ENCODE results near the gene UBQLN3.

The UBQLN3 gene

GRCh38 chr11:5534046-5534445 is 24.3 kb upstream of the UBQLN3 start:
- H3K4me3 ChIP-seq (ENCODE audit: low read length in 2 of 2) = no peak overlapping the region
- no peaks in the 10 kb centered on the region for H3K9me3 ChIP-seq (ENCODE audit: control insufficient read depth in 2 of 2, low read length in 2 of 2)

GRCh38 chr11:5531053-5531831 is 21.5 kb upstream of the UBQLN3 start:
- Histone ChIP-seq H3K9me3 (ENCODE audit: control insufficient read depth in 2 of 2, low read length in 2 of 2) (no peaks in the 10 kb centered on the region), H3K9ac (ENCODE audit: low read depth in 1 of 2, low read length in 2 of 2) (no peak overlapping the region), H3K27ac (ENCODE audit: low read depth in 2 of 2, low read length in 2 of 2) (no peak overlapping the region), H3K4me1 (ENCODE audit: control insufficient read depth in 2 of 2, insufficient read depth in 2 of 2, low read length in 2 of 2) (no peaks in the 10 kb centered on the region), H3K27me3 (ENCODE audit: control insufficient read depth in 2 of 2, insufficient read depth in 2 of 2, low read length in 2 of 2) (no peaks in the 10 kb centered on the region), H3K36me3 (ENCODE audit: control insufficient read depth in 2 of 2, insufficient read depth in 2 of 2, low read length in 2 of 2) (no peaks in the 10 kb centered on the region), H3K4me3 (ENCODE audit: low read length in 2 of 2) (no peak overlapping the region)

More at GRCh38 chr11:5534046-5534445, 24.3 kb upstream of the UBQLN3 start:
- Histone ChIP-seq H3K27ac (ENCODE audit: low read depth in 2 of 2, low read length in 2 of 2) (no peak overlapping the region), H3K9ac (ENCODE audit: low read depth in 1 of 2, low read length in 2 of 2) (no peak overlapping the region), H3K36me3 (ENCODE audit: control insufficient read depth in 2 of 2, insufficient read depth in 2 of 2, low read length in 2 of 2) (no peaks in the 10 kb centered on the region), H3K4me1 (ENCODE audit: control insufficient read depth in 2 of 2, insufficient read depth in 2 of 2, low read length in 2 of 2) (no peaks in the 10 kb centered on the region), H3K27me3 (ENCODE audit: control insufficient read depth in 2 of 2, insufficient read depth in 2 of 2, low read length in 2 of 2) (no peaks in the 10 kb centered on the region)

- Histone ChIP-seq H3K9me3 (ENCODE audit: control insufficient read depth in 2 of 2, low read length in 2 of 2) (no peaks in the 10 kb centered on the region), H3K36me3 (ENCODE audit: control insufficient read depth in 2 of 2, insufficient read depth in 2 of 2, low read length in 2 of 2) (no peaks in the 10 kb centered on the region), H3K4me1 (ENCODE audit: control insufficient read depth in 2 of 2, insufficient read depth in 2 of 2, low read length in 2 of 2) (peaks cover 0 to 7% of the 10 kb centered on the region in 2 donors), H3K27ac (ENCODE audit: low read depth in 2 of 2, low read length in 2 of 2) (no peak overlapping the region), H3K4me3 (ENCODE audit: low read length in 2 of 2) (no peak overlapping the region), H3K27me3 (ENCODE audit: control insufficient read depth in 2 of 2, insufficient read depth in 2 of 2, low read length in 2 of 2) (no peaks in the 10 kb centered on the region), H3K9ac (ENCODE audit: low read depth in 1 of 2, low read length in 2 of 2) (no peak overlapping the region)
Observed at GRCh38 chr11:5528495-5528894, 18.7 kb upstream of the UBQLN3 start.

- Histone ChIP-seq H3K9ac (ENCODE audit: low read depth in 1 of 2, low read length in 2 of 2) (no peak overlapping the region), H3K27ac (ENCODE audit: low read depth in 2 of 2, low read length in 2 of 2) (no peak overlapping the region), H3K27me3 (ENCODE audit: control insufficient read depth in 2 of 2, insufficient read depth in 2 of 2, low read length in 2 of 2) (no peaks in the 10 kb centered on the region), H3K36me3 (ENCODE audit: control insufficient read depth in 2 of 2, insufficient read depth in 2 of 2, low read length in 2 of 2) (no peaks in the 10 kb centered on the region), H3K4me3 (ENCODE audit: low read length in 2 of 2) (no peak overlapping the region), H3K4me1 (ENCODE audit: control insufficient read depth in 2 of 2, insufficient read depth in 2 of 2, low read length in 2 of 2) (peaks cover 0 to 7% of the 10 kb centered on the region in 2 donors), H3K9me3 (ENCODE audit: control insufficient read depth in 2 of 2, low read length in 2 of 2) (no peaks in the 10 kb centered on the region)
Observed at GRCh38 chr11:5527716-5528115, 18.0 kb upstream of the UBQLN3 start.

- Histone ChIP-seq H3K27me3 (ENCODE audit: control insufficient read depth in 2 of 2, insufficient read depth in 2 of 2, low read length in 2 of 2) (no peaks in the 10 kb centered on the region), H3K27ac (ENCODE audit: low read depth in 2 of 2, low read length in 2 of 2) (no peak overlapping the region), H3K36me3 (ENCODE audit: control insufficient read depth in 2 of 2, insufficient read depth in 2 of 2, low read length in 2 of 2) (no peaks in the 10 kb centered on the region), H3K9me3 (ENCODE audit: control insufficient read depth in 2 of 2, low read length in 2 of 2) (no peaks in the 10 kb centered on the region), H3K9ac (ENCODE audit: low read depth in 1 of 2, low read length in 2 of 2) (no peak overlapping the region), H3K4me1 (ENCODE audit: control insufficient read depth in 2 of 2, insufficient read depth in 2 of 2, low read length in 2 of 2) (peaks cover 0 to 7% of the 10 kb centered on the region in 2 donors), H3K4me3 (ENCODE audit: low read length in 2 of 2) (no peak overlapping the region)
Observed at GRCh38 chr11:5524756-5525155, 15.0 kb upstream of the UBQLN3 start.

GRCh38 chr11:5522308-5522707 is 12.6 kb upstream of the UBQLN3 start:
- peaks cover 0 to 7% of the 10 kb centered on the region in 2 donors for H3K4me1 ChIP-seq (ENCODE audit: control insufficient read depth in 2 of 2, insufficient read depth in 2 of 2, low read length in 2 of 2)
- H3K27me3 ChIP-seq (ENCODE audit: control insufficient read depth in 2 of 2, insufficient read depth in 2 of 2, low read length in 2 of 2) = no peaks in the 10 kb centered on the region
- no peak overlapping the region for H3K27ac ChIP-seq (ENCODE audit: low read depth in 2 of 2, low read length in 2 of 2)
- H3K9me3 ChIP-seq (ENCODE audit: control insufficient read depth in 2 of 2, low read length in 2 of 2) = no peaks in the 10 kb centered on the region
- H3K9ac ChIP-seq (ENCODE audit: low read depth in 1 of 2, low read length in 2 of 2) = no peak overlapping the region
- H3K4me3 ChIP-seq (ENCODE audit: low read length in 2 of 2) = no peak overlapping the region
- H3K36me3 ChIP-seq (ENCODE audit: control insufficient read depth in 2 of 2, insufficient read depth in 2 of 2, low read length in 2 of 2) = no peaks in the 10 kb centered on the region

GRCh38 chr11:5521540-5521939 is 11.8 kb upstream of the UBQLN3 start:
- Histone ChIP-seq H3K4me1 (ENCODE audit: control insufficient read depth in 2 of 2, insufficient read depth in 2 of 2, low read length in 2 of 2) (peaks cover 0 to 7% of the 10 kb centered on the region in 2 donors), H3K4me3 (ENCODE audit: low read length in 2 of 2) (no peak overlapping the region), H3K9ac (ENCODE audit: low read depth in 1 of 2, low read length in 2 of 2) (no peak overlapping the region), H3K27ac (ENCODE audit: low read depth in 2 of 2, low read length in 2 of 2) (no peak overlapping the region), H3K36me3 (ENCODE audit: control insufficient read depth in 2 of 2, insufficient read depth in 2 of 2, low read length in 2 of 2) (no peaks in the 10 kb centered on the region), H3K9me3 (ENCODE audit: control insufficient read depth in 2 of 2, low read length in 2 of 2) (no peaks in the 10 kb centered on the region), H3K27me3 (ENCODE audit: control insufficient read depth in 2 of 2, insufficient read depth in 2 of 2, low read length in 2 of 2) (no peaks in the 10 kb centered on the region)

- H3K9ac ChIP-seq (ENCODE audit: low read depth in 1 of 2, low read length in 2 of 2) = no peak within 1 kb of the TSS
- no peak within 1 kb of the TSS for H3K27ac ChIP-seq (ENCODE audit: low read depth in 2 of 2, low read length in 2 of 2)
- H3K4me1 ChIP-seq (ENCODE audit: control insufficient read depth in 2 of 2, insufficient read depth in 2 of 2, low read length in 2 of 2) = no peaks in the 10 kb centered on the region
- H3K9me3 ChIP-seq (ENCODE audit: control insufficient read depth in 2 of 2, low read length in 2 of 2) = no peaks in the 10 kb centered on the region
- H3K36me3 ChIP-seq (ENCODE audit: control insufficient read depth in 2 of 2, insufficient read depth in 2 of 2, low read length in 2 of 2) = no peaks in the 10 kb centered on the region
- H3K4me3 ChIP-seq (ENCODE audit: low read length in 2 of 2) = no peak within 1 kb of the TSS
- no peaks in the 10 kb centered on the region for H3K27me3 ChIP-seq (ENCODE audit: control insufficient read depth in 2 of 2, insufficient read depth in 2 of 2, low read length in 2 of 2)
Observed at GRCh38 chr11:5516599-5516998, 6.8 kb upstream of the UBQLN3 start, which contains the start of gene UBQLNL. Gene UBQLNL (minus strand): TSS chr11:5516699. CDS start chr11:5516441, 258 bp downstream.

GRCh38 chr11:5514841-5515240 is 5.1 kb upstream of the UBQLN3 start:
- H3K9me3 ChIP-seq (ENCODE audit: control insufficient read depth in 2 of 2, low read length in 2 of 2) = no peaks in the 10 kb centered on the region
- H3K9ac ChIP-seq (ENCODE audit: low read depth in 1 of 2, low read length in 2 of 2) = no peak overlapping the region
- no peaks in the 10 kb centered on the region for H3K27me3 ChIP-seq (ENCODE audit: control insufficient read depth in 2 of 2, insufficient read depth in 2 of 2, low read length in 2 of 2)

GRCh38 chr11:5508605-5509004 is 1.2 kb downstream of the UBQLN3 start:
- no peak overlapping the region for H3K9ac ChIP-seq (ENCODE audit: low read depth in 1 of 2, low read length in 2 of 2)
- no peaks in the 10 kb centered on the region for H3K4me1 ChIP-seq (ENCODE audit: control insufficient read depth in 2 of 2, insufficient read depth in 2 of 2, low read length in 2 of 2)
- no peak overlapping the region for H3K4me3 ChIP-seq (ENCODE audit: low read length in 2 of 2)
- no peaks in the 10 kb centered on the region for H3K27me3 ChIP-seq (ENCODE audit: control insufficient read depth in 2 of 2, insufficient read depth in 2 of 2, low read length in 2 of 2)
- no peaks in the 10 kb centered on the region for H3K36me3 ChIP-seq (ENCODE audit: control insufficient read depth in 2 of 2, insufficient read depth in 2 of 2, low read length in 2 of 2)
- no peaks in the 10 kb centered on the region for H3K9me3 ChIP-seq (ENCODE audit: control insufficient read depth in 2 of 2, low read length in 2 of 2)
- no peak overlapping the region for H3K27ac ChIP-seq (ENCODE audit: low read depth in 2 of 2, low read length in 2 of 2)

More at GRCh38 chr11:5514841-5515240, 5.1 kb upstream of the UBQLN3 start:
- H3K4me1 ChIP-seq (ENCODE audit: control insufficient read depth in 2 of 2, insufficient read depth in 2 of 2, low read length in 2 of 2) = no peaks in the 10 kb centered on the region
- no peak overlapping the region for H3K27ac ChIP-seq (ENCODE audit: low read depth in 2 of 2, low read length in 2 of 2)
- H3K36me3 ChIP-seq (ENCODE audit: control insufficient read depth in 2 of 2, insufficient read depth in 2 of 2, low read length in 2 of 2) = no peaks in the 10 kb centered on the region
- no peak overlapping the region for H3K4me3 ChIP-seq (ENCODE audit: low read length in 2 of 2)
